ENCODE data around the gene DENND2C. TPM values are rescaled to one million over a fixed set of nuclear protein-coding genes. Genes with fewer than 3 reads are reported as not detected.

DENND2C gene
- total RNA-seq, 1 experiment from 2014 or later, result 3.6 TPM

DNA sequence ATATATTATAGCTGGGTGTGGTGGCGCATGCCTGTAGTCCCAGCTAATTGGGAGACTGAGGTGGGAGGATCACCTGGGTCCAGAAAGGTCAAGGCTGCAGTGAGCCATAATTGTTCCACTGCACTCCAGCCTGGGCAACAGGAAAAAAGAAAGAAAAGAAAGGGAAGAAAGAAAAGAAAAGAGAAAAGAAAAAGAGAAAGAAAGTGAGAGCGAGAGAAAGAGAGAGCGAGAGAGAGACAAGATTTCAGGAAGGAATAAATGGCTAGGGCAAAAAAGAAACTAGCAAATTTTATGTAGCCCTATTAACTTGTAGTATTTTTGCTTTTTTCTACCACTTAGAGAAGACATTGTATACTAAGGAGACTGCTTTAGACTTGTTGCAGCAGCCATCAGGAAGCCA, 40.5 kb upstream of the DENND2C start (continued):
- TF ChIP-seq, protein P1, sequence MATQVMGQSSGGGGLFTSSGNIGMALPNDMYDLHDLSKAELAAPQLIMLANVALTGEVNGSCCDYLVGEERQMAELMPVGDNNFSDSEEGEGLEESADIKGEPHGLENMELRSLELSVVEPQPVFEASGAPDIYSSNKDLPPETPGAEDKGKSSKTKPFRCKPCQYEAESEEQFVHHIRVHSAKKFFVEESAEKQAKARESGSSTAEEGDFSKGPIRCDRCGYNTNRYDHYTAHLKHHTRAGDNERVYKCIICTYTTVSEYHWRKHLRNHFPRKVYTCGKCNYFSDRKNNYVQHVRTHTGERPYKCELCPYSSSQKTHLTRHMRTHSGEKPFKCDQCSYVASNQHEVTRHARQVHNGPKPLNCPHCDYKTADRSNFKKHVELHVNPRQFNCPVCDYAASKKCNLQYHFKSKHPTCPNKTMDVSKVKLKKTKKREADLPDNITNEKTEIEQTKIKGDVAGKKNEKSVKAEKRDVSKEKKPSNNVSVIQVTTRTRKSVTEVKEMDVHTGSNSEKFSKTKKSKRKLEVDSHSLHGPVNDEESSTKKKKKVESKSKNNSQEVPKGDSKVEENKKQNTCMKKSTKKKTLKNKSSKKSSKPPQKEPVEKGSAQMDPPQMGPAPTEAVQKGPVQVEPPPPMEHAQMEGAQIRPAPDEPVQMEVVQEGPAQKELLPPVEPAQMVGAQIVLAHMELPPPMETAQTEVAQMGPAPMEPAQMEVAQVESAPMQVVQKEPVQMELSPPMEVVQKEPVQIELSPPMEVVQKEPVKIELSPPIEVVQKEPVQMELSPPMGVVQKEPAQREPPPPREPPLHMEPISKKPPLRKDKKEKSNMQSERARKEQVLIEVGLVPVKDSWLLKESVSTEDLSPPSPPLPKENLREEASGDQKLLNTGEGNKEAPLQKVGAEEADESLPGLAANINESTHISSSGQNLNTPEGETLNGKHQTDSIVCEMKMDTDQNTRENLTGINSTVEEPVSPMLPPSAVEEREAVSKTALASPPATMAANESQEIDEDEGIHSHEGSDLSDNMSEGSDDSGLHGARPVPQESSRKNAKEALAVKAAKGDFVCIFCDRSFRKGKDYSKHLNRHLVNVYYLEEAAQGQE (IDR thresholded peaks at IDR 0.05; ENCODE audit: low read depth), result no peak
- no peak for TF ChIP-seq POLR2A (IDR thresholded peaks at IDR 0.05; ENCODE audit: borderline replicate concordance, extremely low read depth, insufficient read depth, insufficient read length)
- TF ChIP-seq TCF7L2 (IDR thresholded peaks at IDR 0.05; ENCODE audit: borderline replicate concordance, extremely low read depth, insufficient read depth, insufficient read length), result no peak
- no peak for TF ChIP-seq EZH2 (IDR thresholded peaks at IDR 0.05)
- no peak for TF ChIP-seq CEBPB (IDR thresholded peaks at IDR 0.05; ENCODE audit: low read depth)

DNA sequence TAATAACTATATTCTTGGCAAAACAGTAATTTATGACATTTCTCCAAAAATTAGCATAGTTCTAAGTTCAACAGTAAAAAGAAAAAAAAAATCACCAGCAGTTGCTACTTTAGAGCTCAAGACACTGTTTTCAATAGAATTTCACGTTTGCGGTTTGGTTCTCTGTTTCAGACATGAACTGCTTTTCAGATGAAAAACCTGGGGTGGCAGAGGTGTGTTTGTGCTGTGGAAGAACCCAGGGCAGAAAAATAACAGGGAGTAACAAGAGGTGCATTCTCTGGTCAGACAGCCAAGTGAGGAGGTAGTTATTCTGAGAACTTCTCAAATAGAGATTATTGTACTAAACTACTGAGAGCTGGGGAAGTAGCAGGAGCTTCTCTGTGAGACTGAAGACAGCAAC, 37.8 kb upstream of the DENND2C start:
- RAD21 ChIA-PET (ENCODE audit: low non-redundant PET in 1 of 2, low total read pairs in 2 of 2, uncharacterized antibody in 2 of 2, unreplicated experiment in 2 of 2), result no interaction called here
- Histone ChIP-seq H3K4me2 (ENCODE audit: low read length) (no peak overlapping the region), H2AFZ (ENCODE audit: low read depth, low read length, poor library complexity, severe bottlenecking) (no peak overlapping the region), H3K9me2 (ENCODE audit: insufficient read depth) (no peaks in the 10 kb centered on the region), H3K27ac (ENCODE audit: low read depth, low read length) (no peak overlapping the region), H4K20me1 (ENCODE audit: insufficient read depth) (no peaks in the 10 kb centered on the region), H3K36me3 (ENCODE audit: control insufficient read depth in 1 of 2, insufficient read depth in 2 of 2, low read length in 2 of 2) (peaks cover 38 to 39% of the 10 kb centered on the region in 2 experiments), H3K4me3 (replicated peaks in 1 of 2; ENCODE audit: low read depth in 1 of 2, low read length in 2 of 2) (no peak overlapping the region), H3K9me3 (ENCODE audit: control insufficient read depth in 1 of 2, insufficient read depth in 1 of 2, low read depth in 1 of 2, low read length in 2 of 2) (no peaks in the 10 kb centered on the region), H3K79me2 (ENCODE audit: insufficient read depth, low read length) (peaks cover 14% of the 10 kb centered on the region), H3K4me1 (ENCODE audit: control insufficient read depth in 1 of 2, insufficient read depth in 2 of 2, low read length in 2 of 2) (no peaks in the 10 kb centered on the region), H3K9ac (ENCODE audit: low read length) (no peak overlapping the region), H3K27me3 (ENCODE audit: insufficient read depth, low read length) (no peaks in the 10 kb centered on the region)
- no peak for ATAC-seq
- intact Hi-C loops (cut with micrococcal nuclease), result no loop called here
- BruUV-seq (replicated peaks), result no TSS peak
- POLR2A ChIA-PET, result interaction anchor here (1.1 kb wide), 1 partner anchor 38 kb away, joined by 3 read pairs; the partner anchor contains the start of gene DENND2C
- CTCF ChIA-PET, result interaction anchor here (1.0 kb wide), 1 partner anchor 361 kb away, joined by 3 read pairs; no protein-coding TSS in a partner anchor
- no peak for DNase-seq (ENCODE audit: low read depth, low spot score)
- TF ChIP-seq SRF (IDR thresholded peaks at IDR 0.05; ENCODE audit: low read depth) (no peak), EZH2 (IDR thresholded peaks at IDR 0.05) (no peak), EGR1 (IDR thresholded peaks at IDR 0.05; ENCODE audit: low read depth) (no peak), YY1 (IDR thresholded peaks at IDR 0.05; ENCODE audit: extremely low read depth, insufficient replicate concordance, low read depth, low read length) (no peak), ELF1 (IDR thresholded peaks at IDR 0.05; ENCODE audit: borderline replicate concordance, low read depth) (no peak), POLR2A (IDR thresholded peaks at IDR 0.05; ENCODE audit: borderline replicate concordance, extremely low read depth, insufficient read depth, insufficient read length) (no peak), TCF7L2 (IDR thresholded peaks at IDR 0.05; ENCODE audit: borderline replicate concordance, extremely low read depth, insufficient read depth, insufficient read length) (no peak), ZFX (IDR thresholded peaks at IDR 0.05) (no peak), POLR2AphosphoS5 (IDR thresholded peaks at IDR 0.05; ENCODE audit: low read depth, low read length) (no peak), ZNF274 (IDR thresholded peaks at IDR 0.05; ENCODE audit: low read depth, low read length) (no peak), CEBPB (IDR thresholded peaks at IDR 0.05; ENCODE audit: low read depth) (no peak), JUND (IDR thresholded peaks at IDR 0.05) (no peak), CBX3 (IDR thresholded peaks at IDR 0.05; ENCODE audit: low read depth) (no peak), RAD21 (IDR thresholded peaks at IDR 0.05; ENCODE audit: low read depth) (no peak)
- TF ChIP-seq, protein P2, sequence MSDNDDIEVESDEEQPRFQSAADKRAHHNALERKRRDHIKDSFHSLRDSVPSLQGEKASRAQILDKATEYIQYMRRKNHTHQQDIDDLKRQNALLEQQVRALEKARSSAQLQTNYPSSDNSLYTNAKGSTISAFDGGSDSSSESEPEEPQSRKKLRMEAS (IDR thresholded peaks at IDR 0.05), result no peak
- TF ChIP-seq, protein P3, sequence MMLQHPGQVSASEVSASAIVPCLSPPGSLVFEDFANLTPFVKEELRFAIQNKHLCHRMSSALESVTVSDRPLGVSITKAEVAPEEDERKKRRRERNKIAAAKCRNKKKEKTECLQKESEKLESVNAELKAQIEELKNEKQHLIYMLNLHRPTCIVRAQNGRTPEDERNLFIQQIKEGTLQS (IDR thresholded peaks at IDR 0.05), result no peak
- TF ChIP-seq, protein P4, sequence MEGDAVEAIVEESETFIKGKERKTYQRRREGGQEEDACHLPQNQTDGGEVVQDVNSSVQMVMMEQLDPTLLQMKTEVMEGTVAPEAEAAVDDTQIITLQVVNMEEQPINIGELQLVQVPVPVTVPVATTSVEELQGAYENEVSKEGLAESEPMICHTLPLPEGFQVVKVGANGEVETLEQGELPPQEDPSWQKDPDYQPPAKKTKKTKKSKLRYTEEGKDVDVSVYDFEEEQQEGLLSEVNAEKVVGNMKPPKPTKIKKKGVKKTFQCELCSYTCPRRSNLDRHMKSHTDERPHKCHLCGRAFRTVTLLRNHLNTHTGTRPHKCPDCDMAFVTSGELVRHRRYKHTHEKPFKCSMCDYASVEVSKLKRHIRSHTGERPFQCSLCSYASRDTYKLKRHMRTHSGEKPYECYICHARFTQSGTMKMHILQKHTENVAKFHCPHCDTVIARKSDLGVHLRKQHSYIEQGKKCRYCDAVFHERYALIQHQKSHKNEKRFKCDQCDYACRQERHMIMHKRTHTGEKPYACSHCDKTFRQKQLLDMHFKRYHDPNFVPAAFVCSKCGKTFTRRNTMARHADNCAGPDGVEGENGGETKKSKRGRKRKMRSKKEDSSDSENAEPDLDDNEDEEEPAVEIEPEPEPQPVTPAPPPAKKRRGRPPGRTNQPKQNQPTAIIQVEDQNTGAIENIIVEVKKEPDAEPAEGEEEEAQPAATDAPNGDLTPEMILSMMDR (IDR thresholded peaks at IDR 0.05 in 2 of 3, conservative IDR thresholded peaks at IDR 0.05 in 1 of 3; ENCODE audit: borderline replicate concordance in 1 of 3, insufficient read depth in 1 of 3, low read depth in 2 of 3, low read length in 2 of 3), result no peak
